Measurements from ENCODE around the gene VPS4A. TPM values are rescaled to one million over a fixed set of nuclear protein-coding genes. Genes with fewer than 3 reads are reported as not detected.

VPS4A gene
- total RNA-seq, 1 donor from 2014 or later, result 27.4 TPM

GRCh38 chr16:69364088-69364487 is 52.9 kb downstream of the VPS4A start:
- no peak overlapping the region for H3K4me3 ChIP-seq
- TF ChIP-seq CTCF (IDR thresholded peaks at IDR 0.05; ENCODE audit: borderline replicate concordance), result no peak
- H3K27ac ChIP-seq (replicated peaks), result no peak overlapping the region
- DNase-seq, result no peak
- no peaks in the 10 kb centered on the region for H3K9me3 ChIP-seq (replicated peaks)
- H3K27me3 ChIP-seq (ENCODE audit: low read depth), result no peaks in the 10 kb centered on the region
- peaks cover 71% of the 10 kb centered on the region for H3K36me3 ChIP-seq
- intact Hi-C loops (cut with micrococcal nuclease), result no loop called here
- H3K4me1 ChIP-seq, result no peaks in the 10 kb centered on the region

- Histone ChIP-seq H3K27ac (replicated peaks) (no peak overlapping the region), H3K4me3 (no peak overlapping the region), H3K27me3 (ENCODE audit: low read depth) (no peaks in the 10 kb centered on the region), H3K4me1 (no peaks in the 10 kb centered on the region), H3K9me3 (replicated peaks) (no peaks in the 10 kb centered on the region), H3K36me3 (peaks cover 77% of the 10 kb centered on the region)
- no peak for TF ChIP-seq CTCF (IDR thresholded peaks at IDR 0.05; ENCODE audit: borderline replicate concordance)
- no peak for DNase-seq
- intact Hi-C loops (cut with micrococcal nuclease), result no loop called here
Observed at GRCh38 chr16:69365901-69366300, 54.8 kb downstream of the VPS4A start.

GRCh38 chr16:69366431-69366830 is 55.3 kb downstream of the VPS4A start:
- intact Hi-C loops (cut with micrococcal nuclease), result no loop called here
- no peak for TF ChIP-seq CTCF (IDR thresholded peaks at IDR 0.05; ENCODE audit: borderline replicate concordance)
- H3K4me1 ChIP-seq, result no peaks in the 10 kb centered on the region
- H3K27me3 ChIP-seq (ENCODE audit: low read depth), result no peaks in the 10 kb centered on the region
- peaks cover 76% of the 10 kb centered on the region for H3K36me3 ChIP-seq
- H3K4me3 ChIP-seq, result no peak overlapping the region
- DNase-seq, result no peak
- no peaks in the 10 kb centered on the region for H3K9me3 ChIP-seq (replicated peaks)
- no peak overlapping the region for H3K27ac ChIP-seq (replicated peaks)

GRCh38 chr16:69367980-69368379 is 56.8 kb downstream of the VPS4A start:
- H3K9me3 ChIP-seq (replicated peaks), result no peaks in the 10 kb centered on the region
- DNase-seq, result no peak
- no peaks in the 10 kb centered on the region for H3K4me1 ChIP-seq
- H3K27ac ChIP-seq (replicated peaks), result no peak overlapping the region
- H3K36me3 ChIP-seq, result peaks cover 88% of the 10 kb centered on the region
- no peaks in the 10 kb centered on the region for H3K27me3 ChIP-seq (ENCODE audit: low read depth)
- no peak overlapping the region for H3K4me3 ChIP-seq
- TF ChIP-seq CTCF (IDR thresholded peaks at IDR 0.05; ENCODE audit: borderline replicate concordance), result no peak
- intact Hi-C loops (cut with micrococcal nuclease), result no loop called here

- no peak overlapping the region for H3K27ac ChIP-seq (replicated peaks)
- no peak for TF ChIP-seq CTCF (IDR thresholded peaks at IDR 0.05; ENCODE audit: borderline replicate concordance)
- H3K4me3 ChIP-seq, result no peak overlapping the region
- no peaks in the 10 kb centered on the region for H3K9me3 ChIP-seq (replicated peaks)
- peaks cover 91% of the 10 kb centered on the region for H3K36me3 ChIP-seq
- intact Hi-C loops (cut with micrococcal nuclease), result no loop called here
- no peaks in the 10 kb centered on the region for H3K27me3 ChIP-seq (ENCODE audit: low read depth)
- no peaks in the 10 kb centered on the region for H3K4me1 ChIP-seq
- no peak for DNase-seq
Observed at GRCh38 chr16:69368866-69369265, 57.7 kb downstream of the VPS4A start.

- no peaks in the 10 kb centered on the region for H3K27me3 ChIP-seq (ENCODE audit: low read depth)
- H3K36me3 ChIP-seq, result peaks cover 73% of the 10 kb centered on the region
- intact Hi-C loops (cut with micrococcal nuclease), result no loop called here
- DNase-seq, result no peak
- H3K27ac ChIP-seq (replicated peaks), result no peak overlapping the region
- no peaks in the 10 kb centered on the region for H3K9me3 ChIP-seq (replicated peaks)
- no peak overlapping the region for H3K4me3 ChIP-seq
- no peak for TF ChIP-seq CTCF (IDR thresholded peaks at IDR 0.05; ENCODE audit: borderline replicate concordance)
- no peaks in the 10 kb centered on the region for H3K4me1 ChIP-seq
Observed at GRCh38 chr16:69371564-69371963, 60.4 kb downstream of the VPS4A start.

Data from left ventricle myocardium inferior (tissue), 1 donor.